Fibroblast of skin of left biceps (primary cell): ENCODE data around the gene HOXD12.
A peak's percentile ranks its signal among the peaks of the same experiment; 100 is the strongest.

Experiments
- DNase-seq, 2 experiments: peaks; one replicate each; pipeline ENCODE4 v3.0.0-alpha.2; 2013; ENCODE audit warnings: low read depth in 2 of 2

HOXD12 gene

DNA sequence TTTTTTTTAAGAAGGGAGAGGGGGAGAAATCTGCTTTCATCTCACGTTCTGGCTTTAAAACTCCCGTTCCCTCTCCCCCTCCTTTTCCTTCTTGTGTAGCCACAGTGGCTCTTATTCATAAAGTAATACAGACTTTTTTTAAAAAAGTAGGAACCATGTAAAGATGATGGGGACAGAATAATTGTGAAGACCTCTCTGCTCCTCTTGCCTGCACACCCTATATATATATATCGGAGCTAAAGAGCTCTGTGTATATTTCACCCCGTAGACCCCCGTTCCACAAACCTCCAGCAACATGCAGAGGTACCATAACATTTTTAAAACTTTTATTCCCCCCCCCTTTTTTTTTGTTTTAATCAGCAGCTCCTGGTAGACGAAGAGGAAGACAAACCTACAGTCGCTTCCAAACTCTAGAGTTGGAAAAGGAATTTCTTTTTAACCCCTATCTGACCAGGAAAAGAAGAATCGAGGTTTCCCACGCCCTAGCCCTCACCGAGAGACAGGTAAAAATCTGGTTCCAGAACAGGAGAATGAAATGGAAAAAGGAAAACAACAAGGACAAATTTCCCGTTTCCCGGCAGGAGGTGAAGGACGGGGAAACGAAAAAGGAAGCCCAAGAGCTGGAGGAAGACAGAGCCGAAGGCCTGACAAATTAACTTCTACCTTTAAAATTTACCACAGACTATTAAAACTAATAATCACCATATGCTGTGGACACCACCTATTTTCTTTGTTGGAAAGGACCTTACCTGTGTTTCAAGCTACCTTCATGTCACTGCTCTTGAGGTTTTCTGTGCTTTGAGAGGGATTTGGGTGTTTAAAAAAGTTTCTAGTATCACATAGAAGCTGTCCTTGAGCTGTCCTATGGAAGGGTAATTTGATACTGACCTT lies 31.6 kb downstream of the HOXD12 start:
- no peak for DNase-seq

DNA sequence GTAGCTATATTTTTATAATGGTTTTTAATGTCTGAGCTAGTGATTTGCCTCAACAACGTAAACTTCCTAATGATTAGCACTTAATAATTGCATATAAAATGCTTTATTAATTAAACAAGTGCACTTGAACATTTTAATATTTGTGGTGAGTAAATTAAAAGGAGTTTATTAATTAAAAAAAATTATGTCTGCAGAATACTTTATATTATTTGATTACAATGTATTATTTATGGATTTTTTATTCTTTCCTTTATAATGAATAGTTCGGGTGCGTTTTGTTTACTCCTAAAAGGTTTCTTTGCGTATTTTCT lies 32.2 kb downstream of the HOXD12 start:
- no peak for DNase-seq

DNA sequence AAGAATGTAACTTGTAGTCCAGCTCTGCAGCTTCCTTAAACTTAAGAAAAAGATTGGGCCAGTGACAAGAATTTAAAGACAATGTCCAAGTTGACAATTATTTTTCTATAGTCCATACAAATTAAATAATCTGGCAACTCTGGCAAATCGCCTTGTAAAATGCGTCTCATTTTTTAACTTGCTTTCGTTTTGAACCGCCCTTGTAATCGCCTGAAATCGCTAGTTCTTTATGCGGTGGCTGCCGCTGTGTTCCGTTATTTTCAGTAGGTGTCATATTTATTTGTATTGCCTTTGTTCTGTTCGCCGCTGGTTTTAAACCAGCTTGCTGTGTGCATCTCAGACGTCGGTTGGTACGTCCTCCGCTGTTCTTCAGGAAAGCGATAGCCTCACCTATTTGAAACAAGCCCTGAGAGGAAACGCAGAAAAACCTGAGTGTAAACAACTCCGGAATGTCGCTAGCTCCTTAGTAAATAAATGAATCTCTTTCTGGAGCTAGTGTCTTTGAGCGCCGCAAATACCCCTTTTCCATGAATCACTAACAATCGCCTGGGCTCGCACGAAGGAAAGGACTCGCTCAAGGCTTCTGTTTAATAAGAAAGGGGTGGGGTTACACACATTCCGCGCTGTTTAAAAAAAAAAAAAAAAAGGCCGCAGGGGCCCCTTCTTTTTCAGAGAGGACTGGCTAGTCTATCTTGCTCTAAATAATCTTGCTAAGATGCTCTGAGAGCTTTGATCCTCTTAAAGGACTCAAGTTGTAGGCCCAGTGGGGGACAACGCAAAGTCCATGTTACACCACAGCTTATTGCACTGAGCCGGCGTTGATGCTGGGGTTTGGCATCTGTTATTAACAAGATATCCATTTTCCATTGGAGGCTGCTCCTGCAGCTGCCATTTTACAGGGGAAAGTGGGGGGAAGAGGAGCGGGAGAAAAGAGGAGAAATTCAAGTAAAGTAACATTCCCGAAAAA lies 32.9 kb downstream of the HOXD12 start:
- DNase-seq = peak in 1 of 2 experiments; percentile 67

DNA sequence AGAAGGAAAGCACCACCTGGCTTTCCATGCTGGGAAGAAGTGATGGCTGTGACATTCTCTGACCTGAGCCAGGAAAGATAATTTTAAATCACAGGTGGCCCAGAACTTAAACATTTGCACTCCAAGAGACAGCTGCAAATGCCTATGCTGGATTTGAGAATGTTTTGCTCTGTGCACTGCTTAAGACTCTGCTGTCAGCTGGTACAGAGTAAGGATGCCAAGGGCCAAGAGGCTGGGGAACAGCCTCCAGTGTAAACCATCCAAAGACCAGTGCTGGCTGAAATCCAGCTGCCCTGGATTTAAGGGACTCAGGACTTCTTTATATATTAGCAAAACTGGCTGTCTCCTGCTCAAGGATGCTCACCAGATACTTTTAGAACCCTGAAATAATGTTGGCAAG lies 33.8 kb downstream of the HOXD12 start:
- no peak for DNase-seq

DNA sequence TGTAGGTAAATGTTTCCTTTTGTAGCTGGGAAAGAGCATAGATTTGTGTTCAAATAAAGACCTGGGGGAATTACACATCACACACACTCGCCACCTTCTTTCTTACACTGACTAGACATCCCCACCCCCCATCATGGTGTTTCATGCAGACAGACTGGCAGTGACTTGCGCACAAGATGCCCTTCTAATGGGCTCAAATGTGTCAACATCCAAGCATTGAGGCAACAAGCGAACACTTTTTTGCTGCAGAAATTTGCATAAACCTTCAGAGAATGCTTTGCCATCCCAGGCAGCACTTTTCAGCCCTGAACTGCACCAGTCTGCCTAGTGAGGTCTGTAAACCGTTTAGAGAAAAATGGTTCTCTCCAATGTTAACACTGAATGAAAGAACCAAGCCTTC lies 34.4 kb downstream of the HOXD12 start:
- no peak for DNase-seq

DNA sequence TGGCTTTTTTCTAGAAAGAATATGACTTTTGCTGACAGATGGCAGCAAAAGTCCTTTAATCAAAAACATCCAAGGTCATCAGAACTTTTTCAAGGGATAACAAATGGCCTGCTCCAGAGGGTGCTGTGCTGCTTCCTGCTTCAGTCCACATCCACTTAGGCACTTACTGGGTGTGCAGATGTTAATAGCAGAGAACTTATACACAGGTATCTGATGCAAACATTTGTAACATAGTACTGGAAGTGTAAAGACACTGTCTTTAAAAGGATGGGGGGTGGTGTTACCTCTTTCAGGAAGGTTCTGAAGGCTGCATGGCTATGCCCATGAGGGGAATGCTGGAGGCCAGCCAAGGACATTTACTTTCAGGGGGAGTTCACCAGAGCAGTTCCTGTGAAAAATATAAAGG lies 35.4 kb downstream of the HOXD12 start:
- no peak for DNase-seq

DNA sequence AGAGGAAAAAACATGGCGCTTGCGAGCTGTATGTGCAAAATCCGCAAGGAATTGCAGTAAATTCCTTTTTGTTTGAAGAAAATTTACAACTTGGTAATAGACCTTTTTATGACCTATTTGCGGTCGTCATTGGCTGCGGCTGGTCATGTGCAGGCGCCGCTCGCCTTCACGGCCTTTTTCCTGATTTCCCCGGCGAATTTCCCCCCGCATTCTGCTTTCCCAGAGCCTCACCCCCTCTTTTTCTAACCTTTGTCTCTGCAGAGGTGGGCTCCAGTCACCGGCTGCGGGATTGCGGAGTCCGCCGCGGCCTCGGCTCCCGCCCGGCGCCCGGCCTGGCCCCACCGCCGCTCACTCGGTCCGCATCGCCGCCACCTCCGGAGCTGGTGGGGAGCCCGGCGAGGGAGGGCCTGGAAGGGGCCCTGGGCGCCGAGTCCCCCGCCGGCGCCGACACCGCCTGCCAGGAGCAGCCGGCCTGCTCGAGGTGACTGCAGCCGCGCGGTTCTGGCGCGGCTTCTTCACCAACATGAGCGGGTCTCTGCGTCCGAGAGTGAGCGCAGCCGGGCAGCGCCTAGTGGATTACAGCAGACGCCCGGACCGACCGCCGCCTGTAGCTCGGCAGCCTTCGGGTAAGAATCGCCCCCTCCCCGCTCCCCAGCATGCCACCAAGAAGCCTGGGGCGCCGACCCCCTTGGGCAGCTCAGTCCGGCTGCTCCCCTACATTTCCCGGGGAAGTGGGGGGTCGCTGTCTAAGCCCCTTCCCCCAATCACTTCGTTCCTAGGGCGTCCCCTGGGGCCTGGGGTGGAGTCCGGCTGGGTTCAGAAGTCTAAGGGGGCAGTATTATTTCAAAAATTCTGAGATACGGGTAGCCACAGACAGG lies 37.0 kb downstream of the HOXD12 start:
- peak in 1 of 2 experiments; percentile 70 for DNase-seq

DNA sequence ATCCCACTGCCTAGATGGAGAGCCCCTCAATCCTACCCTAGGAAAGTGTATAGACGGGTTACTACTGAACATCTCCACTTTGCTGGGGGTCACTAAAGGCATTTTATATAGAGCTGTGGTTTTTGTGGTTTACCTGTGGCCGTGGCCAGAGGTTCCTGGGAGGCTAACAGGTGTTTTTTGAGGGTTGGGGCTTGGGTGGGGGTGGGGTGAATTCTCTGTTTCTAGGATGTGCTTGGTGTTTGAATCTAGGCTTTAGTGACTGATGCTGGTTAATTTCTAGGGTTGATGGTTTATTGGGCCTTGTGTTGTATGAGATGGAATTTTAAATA lies 37.6 kb downstream of the HOXD12 start:
- DNase-seq = no peak

DNA sequence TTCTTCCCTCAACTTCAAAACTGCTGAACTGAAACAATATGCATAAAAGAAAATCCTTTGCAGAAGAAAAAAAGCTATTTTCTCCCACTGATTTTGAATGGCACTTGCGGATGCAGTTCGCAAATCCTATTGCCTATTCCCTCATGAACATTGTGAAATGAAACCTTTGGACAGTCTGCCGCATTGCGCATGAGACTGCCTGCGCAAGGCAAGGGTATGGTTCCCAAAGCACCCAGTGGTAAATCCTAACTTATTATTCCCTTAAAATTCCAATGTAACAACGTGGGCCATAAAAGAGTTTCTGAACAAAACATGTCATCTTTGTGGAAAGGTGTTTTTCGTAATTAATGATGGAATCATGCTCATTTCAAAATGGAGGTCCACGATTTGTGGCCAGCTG lies 38.3 kb downstream of the HOXD12 start:
- no peak for DNase-seq

DNA sequence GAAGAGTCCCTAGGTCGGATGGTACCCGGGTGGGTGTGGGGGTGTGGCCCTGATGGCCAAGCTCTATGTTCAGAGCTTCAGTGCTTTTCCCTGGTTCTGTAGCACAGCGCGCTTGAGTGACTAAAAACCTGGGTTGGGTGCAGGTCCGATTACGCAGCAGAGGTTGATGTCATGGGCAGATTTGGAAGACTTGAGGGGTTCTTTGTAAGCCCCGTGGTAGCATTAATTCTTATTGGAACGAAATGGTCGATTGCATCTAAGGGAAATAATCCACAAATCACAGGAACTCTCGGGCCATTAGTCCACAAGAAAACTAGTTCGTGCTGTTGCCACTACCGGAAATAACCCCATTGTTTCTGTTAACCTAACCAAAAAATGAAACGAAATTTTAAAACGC lies 38.9 kb downstream of the HOXD12 start:
- no peak for DNase-seq

DNA sequence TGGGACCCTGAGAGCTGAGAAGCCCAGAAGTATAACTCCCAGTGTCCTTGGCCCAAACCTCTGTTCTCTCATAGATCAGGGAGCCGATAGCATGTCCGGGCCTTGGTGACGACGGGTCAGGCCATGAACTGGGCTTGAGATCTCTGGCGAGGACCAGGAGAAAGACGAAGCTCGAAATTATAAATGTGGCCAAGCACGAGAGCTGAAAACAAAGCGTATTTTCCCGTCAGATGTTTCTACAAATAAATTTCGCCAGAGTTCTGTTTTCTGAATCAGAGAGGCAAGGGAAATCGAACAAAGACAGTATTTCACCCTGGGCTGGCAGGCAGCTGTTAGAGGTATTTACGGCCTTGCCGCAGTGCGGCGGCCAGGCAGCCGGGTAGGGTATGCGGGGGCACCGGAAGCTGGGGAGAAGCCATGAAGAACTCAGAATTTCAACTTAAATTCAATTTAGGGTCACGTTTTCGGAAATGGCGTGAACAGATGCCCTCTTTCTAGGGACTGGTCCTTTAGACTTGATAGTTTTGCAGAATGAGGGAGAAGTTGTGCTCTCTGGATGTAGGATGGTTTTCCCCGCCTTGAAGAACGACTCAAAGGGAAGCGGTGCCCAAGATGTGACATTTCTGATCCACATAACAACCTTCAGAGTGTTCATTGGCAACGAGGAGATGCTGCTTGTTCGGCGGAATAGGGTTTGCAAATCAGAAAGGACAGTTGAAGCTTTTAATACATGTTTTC lies 39.5 kb downstream of the HOXD12 start:
- DNase-seq = no peak

DNA sequence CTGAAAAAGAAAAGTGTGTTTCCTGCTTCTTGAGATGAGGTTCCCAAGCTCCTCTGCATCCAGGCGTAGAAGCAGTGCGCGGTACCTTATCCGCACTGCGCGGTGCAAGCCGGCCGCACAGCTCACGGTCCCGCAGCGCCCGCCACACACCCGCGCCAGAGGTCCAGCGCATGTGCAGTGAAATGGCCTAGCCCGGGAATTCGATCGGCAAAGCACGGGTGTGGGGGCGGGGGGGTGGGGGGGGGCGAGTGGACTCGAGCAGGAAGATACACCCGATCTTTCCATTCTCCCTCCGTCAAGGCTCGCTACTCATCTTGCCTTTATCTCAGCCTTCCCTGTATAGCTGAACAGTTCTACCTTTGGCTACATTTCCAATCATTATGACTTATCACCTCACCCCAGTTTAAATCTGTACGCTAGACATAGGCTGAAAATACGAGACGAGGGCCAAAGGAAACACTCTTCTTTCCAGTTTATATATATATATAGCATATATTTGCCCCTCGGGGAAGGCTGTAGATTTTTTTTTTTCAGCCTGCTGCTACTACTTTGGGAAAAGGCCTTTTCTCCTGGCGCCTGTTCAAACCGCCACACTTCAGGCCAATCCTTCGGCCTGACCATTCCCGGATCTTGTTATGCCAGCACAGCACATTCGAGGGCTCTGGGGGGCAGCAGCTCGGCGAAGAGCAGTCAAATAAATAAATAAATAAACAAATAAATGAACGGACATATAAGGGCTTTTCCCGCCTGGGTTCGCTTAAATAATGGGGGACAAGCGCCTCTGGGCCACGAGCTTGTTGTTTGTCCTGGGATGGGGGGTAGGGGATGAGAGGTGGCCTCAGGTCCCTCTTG lies 40.3 kb downstream of the HOXD12 start:
- DNase-seq = no peak

DNA sequence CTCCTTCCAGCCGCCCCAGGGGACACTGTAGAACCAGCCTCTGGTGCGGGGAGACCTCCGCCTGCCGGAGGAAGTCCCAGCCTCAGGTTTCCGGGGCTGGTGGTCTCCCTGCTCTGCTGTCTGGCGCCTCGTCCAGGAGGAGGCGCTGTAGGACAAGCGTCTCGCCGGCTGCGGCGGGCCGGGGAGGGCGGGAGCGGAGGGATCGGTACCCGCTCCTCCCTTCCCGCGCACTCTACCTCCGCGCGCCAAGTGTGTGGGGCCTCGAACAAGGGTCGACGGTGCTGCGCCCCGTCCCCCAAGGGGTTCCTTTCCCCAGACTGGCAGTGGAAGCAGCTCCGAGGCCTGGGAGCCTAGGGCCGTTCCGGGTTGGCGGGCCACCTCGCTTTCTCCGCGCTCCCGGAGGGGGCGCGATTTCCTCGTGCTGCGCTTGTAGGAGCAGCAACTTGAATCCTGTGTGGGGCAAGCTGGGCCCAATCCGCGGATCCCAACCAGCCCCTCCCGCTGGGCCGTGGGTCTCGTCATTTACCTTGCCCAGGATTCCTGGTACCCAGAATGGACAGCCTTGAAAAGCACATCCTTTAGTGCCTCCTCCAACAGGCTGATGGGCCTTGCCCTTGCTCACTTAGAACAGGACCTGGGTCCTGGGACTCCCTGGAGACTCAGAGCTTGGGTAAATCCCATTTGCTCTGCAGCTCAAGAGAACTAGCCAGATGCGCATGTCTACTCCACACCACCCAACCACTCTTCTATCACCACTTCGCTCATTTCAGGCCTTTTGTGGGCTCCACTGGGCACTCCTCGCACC lies 41.1 kb downstream of the HOXD12 start:
- peak in 1 of 2 experiments; percentile 63 for DNase-seq

DNA sequence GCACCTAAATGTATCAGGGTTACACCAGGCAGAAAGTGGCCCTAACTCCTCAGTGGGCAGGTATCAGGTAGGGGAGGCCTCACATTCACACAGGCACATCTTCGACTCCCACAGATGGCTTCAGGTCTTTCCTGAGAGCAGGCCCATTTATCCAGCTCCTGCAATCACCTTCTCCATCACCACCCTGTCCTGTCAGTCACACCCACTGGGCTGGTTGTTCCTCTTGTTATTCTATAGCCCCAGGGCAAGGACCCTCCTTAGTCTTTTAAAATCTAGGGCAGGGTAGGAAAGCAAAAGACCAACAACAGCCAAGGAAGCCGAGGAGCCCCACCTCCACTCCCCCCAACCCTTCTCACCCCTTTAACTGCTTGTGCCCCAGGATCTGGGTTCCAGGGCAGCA lies 42.7 kb downstream of the HOXD12 start:
- no peak for DNase-seq

DNA sequence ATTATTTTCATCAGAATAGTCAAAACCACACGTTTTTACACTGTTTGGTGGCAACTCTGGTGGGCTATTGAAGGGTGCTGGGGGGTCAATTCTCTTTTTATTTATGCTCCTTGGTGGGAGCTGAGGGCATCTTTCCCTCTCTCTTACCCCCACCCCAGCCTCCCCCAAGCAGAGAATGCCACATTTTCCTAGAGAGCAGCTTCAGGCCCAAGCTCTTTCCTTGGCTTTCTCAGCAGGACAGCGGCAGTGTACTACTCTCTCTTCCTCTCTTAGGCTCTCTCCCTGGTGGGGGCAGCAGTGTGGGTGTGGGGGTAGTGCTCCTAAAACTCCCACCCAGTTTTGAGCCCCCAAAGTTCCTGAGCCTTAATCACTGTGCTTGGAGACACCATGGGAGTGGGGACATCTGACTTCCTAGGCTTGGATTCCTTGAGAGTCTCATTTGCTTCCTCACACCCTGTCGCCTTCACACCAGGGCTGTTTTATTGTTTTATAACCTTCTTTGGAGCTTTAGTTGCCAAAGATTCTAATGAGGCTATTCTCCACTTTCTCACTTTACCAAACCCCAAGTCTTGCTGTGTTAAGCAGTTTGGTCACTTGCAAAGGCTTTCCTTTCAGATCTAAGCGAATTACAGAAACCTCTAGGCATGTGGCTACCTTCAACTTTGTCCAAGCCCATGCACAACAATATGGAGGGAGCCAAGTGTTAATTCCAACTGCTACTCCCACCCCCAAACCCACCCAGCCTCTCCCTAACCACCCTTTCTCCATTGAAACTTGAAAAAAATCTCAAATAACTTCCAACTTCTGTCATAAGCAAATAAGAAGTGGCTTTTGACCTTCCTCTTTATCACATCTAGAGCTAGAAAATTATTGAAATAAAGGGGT lies 45.7 kb downstream of the HOXD12 start:
- DNase-seq = no peak

DNA sequence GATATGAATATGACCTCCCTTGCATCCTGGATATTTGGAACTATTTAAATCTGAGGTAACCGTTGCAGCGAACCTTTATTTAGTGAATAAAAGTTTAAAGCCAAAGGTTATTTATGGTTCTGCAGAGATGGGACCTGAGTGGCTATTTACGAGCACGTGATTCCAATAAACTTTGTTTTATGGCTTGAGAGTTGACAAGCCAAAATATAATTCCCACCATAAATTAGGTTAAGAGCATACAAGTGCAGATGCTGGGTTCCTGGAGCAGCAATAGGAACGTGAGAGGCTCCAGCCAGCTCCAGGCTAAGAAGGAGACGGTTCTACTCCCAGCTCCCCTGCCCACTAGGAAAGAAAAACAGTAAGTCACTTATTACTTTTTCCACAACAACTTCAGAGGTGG lies 46.5 kb downstream of the HOXD12 start:
- DNase-seq = no peak

DNA sequence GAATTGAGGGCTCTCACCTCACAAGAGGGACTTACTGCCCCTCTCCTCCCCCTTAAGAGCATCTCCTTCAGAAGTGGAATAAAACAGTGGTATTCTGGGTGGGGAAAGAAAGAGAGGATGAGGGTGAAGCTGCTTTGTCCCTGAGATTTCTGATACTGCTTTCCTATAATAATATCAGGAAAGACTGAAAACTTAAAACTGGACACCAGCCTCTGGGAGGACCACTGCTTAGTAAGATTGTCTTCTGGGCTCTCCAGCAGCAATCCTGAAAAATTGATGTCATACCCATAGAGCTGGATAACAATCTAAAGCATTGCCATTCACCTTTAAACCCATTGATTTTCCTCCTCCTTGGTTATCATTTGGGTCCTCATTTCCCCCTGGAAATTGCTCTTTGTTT lies 47.0 kb downstream of the HOXD12 start:
- no peak for DNase-seq

DNA sequence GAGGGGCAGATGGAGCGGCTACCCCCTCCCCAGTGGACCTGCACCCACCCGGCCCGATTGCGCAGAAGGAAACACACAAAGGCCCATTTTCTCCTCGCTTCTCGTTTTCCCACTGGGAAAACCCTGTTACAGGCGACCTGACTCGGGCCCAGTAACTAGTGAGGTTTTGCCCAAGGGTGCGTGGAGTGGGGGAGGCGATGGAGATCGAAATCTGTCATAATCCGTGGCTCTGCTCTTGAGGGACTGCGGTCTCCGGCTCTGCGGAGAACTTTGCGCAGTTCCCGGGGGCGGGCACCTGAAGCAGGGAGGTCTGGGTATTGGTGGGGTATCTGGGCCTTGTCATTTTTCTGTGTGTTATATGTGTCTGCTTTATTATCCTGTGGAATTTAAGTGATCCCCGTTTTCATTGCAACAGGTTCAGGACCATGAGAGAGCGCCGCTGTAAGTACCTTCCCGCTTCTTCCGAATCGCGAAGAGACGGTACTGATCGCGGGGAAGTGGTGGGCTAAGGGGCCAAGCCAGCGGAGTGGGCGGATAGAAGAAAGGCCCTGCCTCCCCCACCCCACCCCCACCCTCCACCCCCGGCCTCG lies 47.7 kb downstream of the HOXD12 start:
- no peak for DNase-seq
